ENCODE measurements around the gene TBC1D22A. TPM values are rescaled to one million over a fixed set of nuclear protein-coding genes. Genes with fewer than 3 reads are reported as not detected.

Gene TBC1D22A
- total RNA-seq, 1 donor from 2014 or later: 10.6 TPM

GRCh38 chr22:47207846-47208554 is 445.6 kb downstream of the TBC1D22A start:
- DNase-seq (ENCODE audit: low spot score): no peak
- no peak overlapping the region for H3K4me3 ChIP-seq
- H3K4me1 ChIP-seq: no peaks in the 10 kb centered on the region
- TF ChIP-seq EZH2phosphoT487 (IDR thresholded peaks at IDR 0.05): no peak
- Mint-ChIP-seq H3K27ac (no peak overlapping the region), H3K9me3 (peaks cover 8% of the 10 kb centered on the region), H3K27me3 (ENCODE audit: insufficient read depth, low read depth) (peaks cover 5% of the 10 kb centered on the region), H3K36me3 (peaks cover 3% of the 10 kb centered on the region), H3K4me3 (no peak overlapping the region), H3K4me1 (no peaks in the 10 kb centered on the region)
- no peak overlapping the region for H2AFZ ChIP-seq (replicated peaks)
- H3K36me3 ChIP-seq: no peaks in the 10 kb centered on the region
- H3K27me3 ChIP-seq: no peaks in the 10 kb centered on the region
- no peaks in the 10 kb centered on the region for H3F3A ChIP-seq (ENCODE audit: low read depth)
- no peak overlapping the region for H3K9ac ChIP-seq
- H4K20me1 ChIP-seq (ENCODE audit: low read depth): no peaks in the 10 kb centered on the region
- no peak overlapping the region for H3K4me2 ChIP-seq
- H3K79me2 ChIP-seq (ENCODE audit: low read depth): no peaks in the 10 kb centered on the region
- H3K9me3 ChIP-seq (ENCODE audit: low read depth): no peaks in the 10 kb centered on the region
- H3K27ac ChIP-seq: no peak overlapping the region

GRCh38 chr22:47208630-47209029 is 446.2 kb downstream of the TBC1D22A start:
- no peaks in the 10 kb centered on the region for H3K9me3 ChIP-seq (ENCODE audit: low read depth)
- no peak overlapping the region for H3K4me3 Mint-ChIP-seq
- H3K9ac ChIP-seq: no peak overlapping the region
- H3K9me3 Mint-ChIP-seq: peaks cover 13% of the 10 kb centered on the region
- no peak overlapping the region for H3K27ac ChIP-seq
- TF ChIP-seq EZH2 (IDR thresholded peaks at IDR 0.05) (no peak), EZH2phosphoT487 (IDR thresholded peaks at IDR 0.05) (no peak), CTCF (IDR thresholded peaks at IDR 0.05) (no peak)
- H3K36me3 Mint-ChIP-seq: peaks cover 5% of the 10 kb centered on the region
- no peaks in the 10 kb centered on the region for H4K20me1 ChIP-seq (ENCODE audit: low read depth)
- H3K27me3 ChIP-seq: no peaks in the 10 kb centered on the region
- no peak overlapping the region for H3K27ac Mint-ChIP-seq
- H3K4me1 ChIP-seq: no peaks in the 10 kb centered on the region
- peaks cover 9% of the 10 kb centered on the region for H3K27me3 Mint-ChIP-seq (ENCODE audit: insufficient read depth, low read depth)
- DNase-seq (ENCODE audit: low spot score): no peak
- no peaks in the 10 kb centered on the region for H3K36me3 ChIP-seq
- H3K4me2 ChIP-seq: no peak overlapping the region
- H3K4me3 ChIP-seq: no peak overlapping the region
- no peak overlapping the region for H2AFZ ChIP-seq (replicated peaks)
- H3K79me2 ChIP-seq (ENCODE audit: low read depth): no peaks in the 10 kb centered on the region
- no peaks in the 10 kb centered on the region for H3F3A ChIP-seq (ENCODE audit: low read depth)
- no peaks in the 10 kb centered on the region for H3K4me1 Mint-ChIP-seq

GRCh38 chr22:47209040-47209514 is 446.6 kb downstream of the TBC1D22A start:
- Mint-ChIP-seq H3K9me3 (peaks cover 14% of the 10 kb centered on the region), H3K4me3 (no peak overlapping the region), H3K4me1 (no peaks in the 10 kb centered on the region), H3K27me3 (ENCODE audit: insufficient read depth, low read depth) (peaks cover 11% of the 10 kb centered on the region), H3K27ac (no peak overlapping the region), H3K36me3 (peaks cover 5% of the 10 kb centered on the region)
- H3K4me2 ChIP-seq: no peak overlapping the region
- TF ChIP-seq EZH2 (IDR thresholded peaks at IDR 0.05) (no peak), EZH2phosphoT487 (IDR thresholded peaks at IDR 0.05) (no peak), CTCF (IDR thresholded peaks at IDR 0.05) (no peak)
- no peak overlapping the region for H2AFZ ChIP-seq (replicated peaks)
- H3K9me3 ChIP-seq (ENCODE audit: low read depth): no peaks in the 10 kb centered on the region
- H3K27me3 ChIP-seq: no peaks in the 10 kb centered on the region
- no peaks in the 10 kb centered on the region for H3K4me1 ChIP-seq
- H3K36me3 ChIP-seq: no peaks in the 10 kb centered on the region
- H3K27ac ChIP-seq: no peak overlapping the region
- DNase-seq (ENCODE audit: low spot score): no peak
- H4K20me1 ChIP-seq (ENCODE audit: low read depth): no peaks in the 10 kb centered on the region
- H3K9ac ChIP-seq: no peak overlapping the region
- H3F3A ChIP-seq (ENCODE audit: low read depth): no peaks in the 10 kb centered on the region
- no peaks in the 10 kb centered on the region for H3K79me2 ChIP-seq (ENCODE audit: low read depth)
- no peak overlapping the region for H3K4me3 ChIP-seq

GRCh38 chr22:47209547-47210023 is 447.1 kb downstream of the TBC1D22A start:
- H3K4me3 ChIP-seq: no peak overlapping the region
- peaks cover 14% of the 10 kb centered on the region for H3K9me3 Mint-ChIP-seq
- H3K27ac Mint-ChIP-seq: no peak overlapping the region
- peaks cover 8% of the 10 kb centered on the region for H3K27me3 Mint-ChIP-seq (ENCODE audit: insufficient read depth, low read depth)
- no peaks in the 10 kb centered on the region for H3F3A ChIP-seq (ENCODE audit: low read depth)
- no peaks in the 10 kb centered on the region for H4K20me1 ChIP-seq (ENCODE audit: low read depth)
- no peak overlapping the region for H3K4me2 ChIP-seq
- no peaks in the 10 kb centered on the region for H3K4me1 ChIP-seq
- H3K4me1 Mint-ChIP-seq: no peaks in the 10 kb centered on the region
- no peaks in the 10 kb centered on the region for H3K36me3 ChIP-seq
- no peaks in the 10 kb centered on the region for H3K9me3 ChIP-seq (ENCODE audit: low read depth)
- DNase-seq (ENCODE audit: low spot score): no peak
- no peak overlapping the region for H3K27ac ChIP-seq
- TF ChIP-seq EZH2phosphoT487 (IDR thresholded peaks at IDR 0.05): no peak
- no peak for TF ChIP-seq CTCF (IDR thresholded peaks at IDR 0.05)
- no peak for TF ChIP-seq EZH2 (IDR thresholded peaks at IDR 0.05)
- no peaks in the 10 kb centered on the region for H3K79me2 ChIP-seq (ENCODE audit: low read depth)
- no peak overlapping the region for H3K4me3 Mint-ChIP-seq
- no peak overlapping the region for H2AFZ ChIP-seq (replicated peaks)
- H3K36me3 Mint-ChIP-seq: peaks cover 5% of the 10 kb centered on the region
- no peak overlapping the region for H3K9ac ChIP-seq
- H3K27me3 ChIP-seq: no peaks in the 10 kb centered on the region

Measured in neural progenitor cell (in vitro differentiated cells).